T1000 (cell line): ENCODE data around the gene ZMIZ2.
"Not testable (repeated sequence)": the region's sequence is repeated elsewhere in the genome, so short reads cannot be mapped to it uniquely, and the experiment has no call there.

Experiments used
- DNase-seq: peaks from one replicate; lab custom pipeline; 2025; ENCODE audit warnings: mixed read lengths; lab: John Stamatoyannopoulos, UW

The ZMIZ2 gene

DNA sequence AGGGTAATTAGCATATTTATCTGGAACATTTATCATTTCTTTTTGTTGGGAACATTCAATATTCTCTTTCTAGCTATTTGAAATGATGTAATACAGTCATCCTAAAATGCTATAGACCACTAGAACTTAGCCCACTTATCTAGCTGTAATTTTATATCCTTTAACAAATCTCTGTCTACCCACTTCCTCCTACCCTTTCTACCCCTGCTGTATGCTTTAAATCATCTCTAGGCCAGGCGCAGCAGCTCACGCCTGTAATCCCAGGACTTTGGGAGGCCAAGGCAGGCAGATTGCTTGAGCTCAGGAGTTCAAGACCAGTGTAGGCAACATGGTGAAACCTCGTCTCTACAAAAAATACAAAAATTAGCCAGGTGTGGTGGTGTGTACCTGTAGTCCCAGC lies 25.8 kb downstream of the ZMIZ2 start:
- DNase-seq = not testable (repeated sequence)

DNA sequence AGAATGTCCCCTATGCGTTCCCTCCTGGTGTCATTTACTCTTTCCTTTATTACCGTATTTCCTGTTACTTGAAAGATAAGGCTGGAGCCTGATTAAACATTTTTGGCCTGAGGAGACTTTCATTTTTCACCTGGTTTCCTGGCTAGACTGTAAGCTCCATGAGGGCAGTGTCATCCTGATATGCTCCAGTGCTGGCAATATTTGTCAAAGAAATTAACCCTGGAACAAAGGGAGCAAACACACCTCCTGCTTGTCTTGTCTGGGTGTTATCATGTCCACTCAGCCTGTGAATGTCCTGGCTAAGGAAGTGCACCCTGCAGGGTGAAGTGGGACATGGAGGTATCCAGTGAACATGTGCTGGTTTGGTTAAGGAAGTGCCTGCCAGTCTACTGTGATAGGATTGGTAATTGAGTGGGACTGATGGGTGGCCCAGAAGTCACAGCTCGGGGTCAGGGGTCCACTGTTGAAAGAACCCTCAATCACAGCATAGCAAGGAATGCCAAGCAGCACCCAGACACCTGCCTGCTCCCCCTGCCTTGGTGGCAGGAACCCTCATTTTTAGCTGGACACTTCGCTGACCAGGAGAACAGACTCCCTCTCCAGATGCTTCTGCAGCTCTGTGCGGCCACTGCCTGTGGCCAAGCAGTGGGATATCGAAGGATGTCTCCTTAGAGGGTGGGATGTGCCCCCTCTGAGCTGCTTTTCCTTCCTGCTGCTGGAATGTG lies 26.9 kb downstream of the ZMIZ2 start:
- DNase-seq = no peak

DNA sequence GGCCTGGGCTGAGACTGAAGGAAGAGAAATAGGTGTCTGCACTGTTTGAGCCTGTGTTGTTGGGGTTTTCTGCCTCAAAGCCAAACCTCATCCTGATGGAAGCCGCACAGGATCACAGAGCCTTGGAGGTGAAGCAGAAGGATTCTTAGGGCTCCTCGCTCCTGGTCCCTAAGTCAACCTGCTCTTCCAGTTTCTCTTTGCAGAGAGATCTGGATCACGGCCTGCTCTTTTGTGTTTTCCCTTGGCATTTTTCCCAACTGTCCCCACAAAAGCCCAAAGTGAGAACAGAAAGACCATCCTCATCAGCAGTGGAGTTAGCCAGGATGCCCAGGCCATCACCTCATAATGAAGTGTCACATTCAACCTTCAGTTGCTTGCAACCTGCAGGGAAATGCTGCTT lies 27.6 kb downstream of the ZMIZ2 start:
- no peak for DNase-seq

DNA sequence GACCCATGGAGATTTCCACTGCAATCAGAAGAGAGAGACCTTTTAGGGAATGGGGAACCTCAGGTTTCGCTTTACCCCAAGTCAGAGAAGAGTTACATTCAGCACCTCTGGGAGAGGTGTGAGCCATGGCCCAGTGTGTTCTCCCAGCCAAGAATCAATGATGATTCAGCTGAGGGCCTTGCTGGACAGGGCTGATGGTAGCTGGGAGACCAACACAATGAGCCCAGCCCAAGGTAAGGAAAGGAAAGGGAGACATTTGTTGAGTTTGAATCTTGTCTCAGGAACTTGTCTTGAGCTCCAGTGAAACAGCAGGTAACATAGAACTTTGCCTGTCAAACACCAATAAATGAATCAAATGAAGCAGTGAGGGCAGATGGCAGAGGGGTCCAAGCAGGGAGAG lies 33.8 kb downstream of the ZMIZ2 start:
- DNase-seq = no peak

DNA sequence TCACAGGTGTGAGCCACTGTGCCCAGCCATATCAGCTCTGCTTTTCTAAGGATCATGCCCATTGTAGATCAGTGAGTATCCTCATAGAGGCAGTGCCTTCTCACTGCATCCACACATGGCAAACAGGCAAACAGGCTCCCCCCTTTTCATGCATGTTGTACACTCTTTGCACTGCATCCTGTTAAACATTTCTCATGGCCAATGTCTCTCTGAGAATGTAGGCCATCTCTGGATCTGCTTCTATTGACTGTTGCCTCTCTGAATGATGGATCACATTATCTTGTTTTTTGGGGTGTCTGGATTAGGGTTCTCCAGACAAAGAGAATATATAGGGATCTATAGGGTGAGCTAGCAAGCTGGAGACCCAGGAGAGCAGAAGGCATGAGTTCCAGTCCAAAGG lies 34.8 kb downstream of the ZMIZ2 start:
- DNase-seq = no peak

DNA sequence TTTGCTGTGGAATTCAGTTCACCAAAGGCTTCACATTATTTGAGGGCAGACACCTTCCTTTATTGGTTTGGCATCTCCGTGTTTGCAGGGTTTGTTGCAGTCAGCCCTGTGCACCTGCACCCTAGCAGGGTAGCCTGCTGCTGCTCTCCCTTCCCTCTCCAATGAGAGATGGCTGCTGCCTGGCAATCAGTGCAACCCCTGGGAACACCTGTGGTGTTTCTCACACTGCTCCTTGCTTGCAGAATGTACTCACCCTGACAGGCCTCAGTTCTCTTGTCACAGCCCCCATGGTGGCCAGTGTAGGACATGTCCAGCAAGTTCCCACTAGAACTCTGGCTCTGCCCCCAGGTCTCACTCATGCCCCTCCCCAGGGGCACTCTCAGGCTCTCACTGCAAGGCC lies 35.7 kb downstream of the ZMIZ2 start:
- no peak for DNase-seq

DNA sequence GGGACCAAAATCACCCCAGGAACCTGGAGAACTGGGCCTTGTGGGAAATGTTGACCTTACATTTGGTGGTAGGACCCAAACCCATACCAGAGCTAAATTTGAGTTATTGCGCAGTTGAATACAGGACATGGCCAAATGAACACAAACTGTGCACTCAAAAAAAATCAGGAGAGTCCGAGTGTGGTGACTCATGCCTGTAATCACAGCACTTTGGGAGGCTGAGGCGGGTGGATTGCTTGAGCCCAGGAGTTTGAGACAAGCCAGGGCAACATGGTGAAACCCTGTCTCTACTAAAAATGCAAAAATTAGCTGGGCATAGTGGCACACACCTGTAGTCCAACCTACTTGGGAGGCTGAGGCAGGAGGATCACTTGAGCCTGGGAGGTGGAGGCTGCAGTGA lies 36.6 kb downstream of the ZMIZ2 start:
- DNase-seq = not testable (repeated sequence)

DNA sequence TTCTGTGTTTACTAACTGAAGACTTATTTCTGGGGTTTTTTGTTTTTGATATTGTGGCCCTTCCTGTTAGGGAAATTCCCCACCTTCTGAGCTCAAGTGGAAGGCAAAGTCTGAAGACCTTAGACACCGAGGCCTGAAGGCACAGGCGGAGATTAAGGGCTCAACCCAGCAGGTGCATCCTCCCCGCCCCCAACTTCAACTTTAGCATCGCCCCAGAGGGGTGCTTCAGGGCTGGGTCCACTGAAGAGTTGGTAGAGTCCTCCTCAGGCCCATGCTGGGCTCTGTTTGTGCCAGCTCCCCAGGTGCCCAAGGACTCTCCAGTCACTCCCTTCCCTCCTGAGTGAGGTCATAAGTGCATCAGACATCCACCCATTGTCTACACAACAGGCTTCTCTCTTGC lies 38.4 kb downstream of the ZMIZ2 start:
- DNase-seq = no peak

DNA sequence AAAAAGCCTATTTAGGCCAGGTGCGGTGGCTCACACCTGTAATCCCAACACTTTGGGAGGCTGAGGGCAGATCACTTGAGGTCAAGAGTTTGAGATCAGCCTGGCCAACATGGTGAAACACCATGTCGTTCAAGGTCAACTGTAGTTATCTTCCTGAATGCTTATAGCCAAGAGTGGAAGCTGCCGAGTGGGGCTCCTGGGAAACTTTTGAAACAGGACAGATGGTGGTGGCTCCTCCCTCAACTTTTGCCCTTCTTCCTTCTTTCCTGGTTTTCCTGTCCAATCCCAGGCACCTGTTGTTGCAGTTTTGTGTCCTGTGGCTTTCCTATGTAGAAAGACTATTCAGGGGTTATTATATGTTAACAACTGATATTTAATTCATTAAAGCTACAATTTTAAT lies 39.1 kb downstream of the ZMIZ2 start:
- DNase-seq = no peak

DNA sequence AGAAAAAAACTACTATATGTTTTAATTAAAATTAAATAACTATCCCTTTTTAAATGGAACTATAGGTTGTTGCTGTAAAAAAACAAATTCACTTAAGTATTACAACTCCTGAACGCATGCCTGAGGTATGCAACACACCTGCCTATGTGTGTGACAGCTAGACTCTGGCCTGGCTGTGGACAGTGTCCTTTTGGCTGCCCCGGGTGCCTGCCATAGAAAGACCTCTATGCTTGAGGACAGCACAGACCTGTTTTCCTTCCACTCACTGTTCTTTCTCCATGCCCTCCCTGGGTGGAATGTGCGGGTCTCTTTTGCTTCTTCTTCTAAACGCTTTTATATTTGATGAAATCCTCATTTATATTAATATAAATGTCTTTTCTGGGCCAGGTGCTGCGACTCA lies 41.3 kb downstream of the ZMIZ2 start:
- no peak for DNase-seq

DNA sequence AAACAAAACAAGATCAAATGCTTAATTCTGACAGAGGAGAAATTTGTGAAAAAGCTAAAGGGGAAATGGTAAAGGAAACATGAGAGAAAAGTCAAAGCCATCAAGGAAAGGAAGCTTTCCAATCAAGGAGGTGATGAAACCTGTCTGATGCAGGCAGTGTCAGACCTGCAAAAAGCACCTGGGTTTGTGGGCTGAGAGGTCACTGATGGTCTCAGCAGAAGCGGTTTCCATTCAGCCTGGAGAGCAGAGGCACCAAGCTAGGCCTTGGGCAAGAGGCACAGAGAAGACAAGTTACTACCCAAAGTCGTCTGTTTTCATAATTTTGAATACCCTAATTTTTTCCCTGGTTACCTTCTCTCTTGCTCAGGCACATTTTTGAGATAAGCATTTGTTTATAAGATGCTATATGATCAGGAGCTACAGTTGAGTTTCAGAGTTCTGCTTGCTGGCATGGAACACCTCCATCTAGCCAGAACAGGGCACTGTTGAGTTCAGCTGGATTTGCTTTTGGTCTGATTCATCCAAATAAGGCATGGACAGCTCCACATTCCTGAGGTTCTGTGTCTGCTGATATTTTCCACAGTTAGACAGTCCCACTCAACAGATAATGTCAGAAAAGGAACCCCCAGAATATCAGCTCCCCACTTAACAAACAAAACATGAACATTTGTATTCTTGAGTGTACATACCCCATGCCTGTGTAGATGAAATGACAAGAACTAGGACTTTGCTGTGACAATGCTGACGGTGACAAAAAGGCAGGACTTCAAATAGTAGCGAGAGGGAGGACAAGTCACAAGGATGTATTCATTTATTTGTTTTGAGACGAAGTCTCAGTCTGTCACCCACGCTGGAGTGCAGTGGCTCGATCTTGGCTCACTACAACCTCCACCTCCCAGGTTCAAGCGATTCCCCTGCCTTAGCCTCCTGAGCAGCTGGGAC lies 42.9 kb downstream of the ZMIZ2 start:
- no peak for DNase-seq

DNA sequence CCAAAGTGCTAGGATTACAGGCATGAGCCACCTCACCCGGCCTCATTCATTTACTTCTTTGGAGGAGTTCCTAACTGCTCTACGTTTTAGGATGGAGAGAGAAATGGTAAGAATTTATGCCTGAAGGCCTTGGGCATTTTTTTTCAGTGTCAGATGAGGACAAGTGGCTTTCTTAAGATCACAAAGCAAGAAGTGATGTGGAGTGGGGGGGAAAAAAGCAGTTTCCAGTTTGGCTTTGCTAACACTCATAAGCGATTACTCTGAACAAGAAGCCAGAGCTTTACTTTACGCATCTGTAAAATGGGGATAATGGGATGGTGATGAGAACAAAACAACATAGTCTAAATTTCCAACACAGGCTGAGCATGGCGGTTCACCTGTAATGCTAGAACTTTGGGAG lies 45.3 kb downstream of the ZMIZ2 start:
- no peak for DNase-seq

DNA sequence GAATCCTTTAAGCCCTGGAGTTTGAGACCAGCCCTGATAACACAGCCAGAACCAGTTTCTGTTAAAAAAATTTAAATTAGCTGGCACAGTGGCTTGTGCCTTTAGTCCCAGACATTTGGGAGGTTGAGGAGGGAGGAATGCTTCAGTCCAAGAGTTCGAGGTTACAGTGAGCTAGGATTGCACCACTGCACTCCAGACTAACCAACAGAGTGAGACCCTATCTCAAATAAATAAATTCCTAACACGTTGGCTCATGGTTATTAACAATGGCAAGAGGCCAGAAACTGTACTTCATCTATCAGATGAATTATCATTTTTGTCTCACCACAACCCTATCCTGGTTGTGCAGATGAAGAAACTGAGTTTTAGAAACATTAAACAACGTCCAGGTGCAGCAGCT lies 45.7 kb downstream of the ZMIZ2 start:
- no peak for DNase-seq

DNA sequence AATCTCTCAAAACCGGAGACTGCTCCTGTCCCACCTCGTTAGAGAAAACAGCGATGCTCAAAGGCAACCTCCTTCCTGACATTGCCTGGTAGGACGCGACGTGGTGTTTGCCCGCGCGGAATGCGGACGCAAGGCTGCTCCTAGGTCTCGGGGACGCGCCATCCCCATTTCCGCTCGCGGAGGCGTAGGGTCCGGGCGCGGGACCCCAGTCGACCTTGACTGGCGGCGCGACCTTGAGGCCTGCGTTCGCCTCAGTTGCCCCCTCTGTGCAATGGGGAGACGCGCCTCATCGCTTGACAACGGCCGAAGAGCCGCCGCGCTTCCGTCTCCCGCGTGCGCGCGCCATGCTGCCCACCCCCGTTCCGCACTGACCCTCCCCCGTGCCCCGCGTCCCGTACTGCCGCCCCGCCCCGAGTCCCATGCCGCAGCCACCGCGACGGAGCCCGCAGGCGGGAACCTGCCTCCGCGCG lies 47.4 kb downstream of the ZMIZ2 start:
- DNase-seq = no peak

DNA sequence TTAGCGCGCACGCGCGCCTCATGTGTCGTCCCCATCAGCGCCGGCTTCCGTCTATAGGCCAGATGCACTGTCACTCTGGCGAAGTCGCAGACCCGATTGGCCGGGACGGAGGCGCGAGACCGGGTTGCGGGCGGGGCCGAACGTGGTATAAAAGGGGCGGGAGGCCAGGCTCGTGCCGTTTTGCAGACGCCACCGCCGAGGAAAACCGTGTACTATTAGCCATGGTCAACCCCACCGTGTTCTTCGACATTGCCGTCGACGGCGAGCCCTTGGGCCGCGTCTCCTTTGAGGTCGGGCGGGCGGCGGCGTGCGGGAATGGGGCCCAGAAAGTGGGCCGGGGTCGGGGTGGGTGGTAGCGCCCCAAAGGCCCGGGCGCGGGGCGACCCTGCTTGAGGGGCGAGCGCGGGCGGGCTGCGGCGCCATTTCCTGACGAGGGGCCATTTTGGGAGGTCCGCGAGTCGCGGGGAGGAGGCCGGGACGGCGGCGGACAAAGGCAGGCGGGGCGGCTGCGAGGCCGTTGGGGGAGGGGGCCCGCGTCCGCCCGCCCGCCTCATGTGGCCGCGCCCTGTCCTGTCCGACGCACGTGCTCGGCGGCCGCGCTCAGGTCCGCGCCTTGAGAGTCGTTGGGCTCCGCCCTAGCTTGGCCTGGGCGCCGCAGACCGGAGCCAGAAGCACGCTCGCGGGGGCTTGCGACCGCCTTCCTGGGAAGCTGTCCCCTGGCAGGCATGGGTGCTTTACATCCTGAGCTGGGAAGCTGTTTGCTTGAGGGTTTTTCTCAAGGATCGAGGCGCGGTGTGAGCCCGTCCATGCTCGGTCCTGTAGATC lies 48.1 kb downstream of the ZMIZ2 start, which contains the start of gene PPIA:
Gene PPIA, plus strand, starts transcription at position 178 of the 825 bp plus-strand sequence. Its CDS starts 44 bp downstream, at position 222.
- peak; percentile 97 for DNase-seq

DNA sequence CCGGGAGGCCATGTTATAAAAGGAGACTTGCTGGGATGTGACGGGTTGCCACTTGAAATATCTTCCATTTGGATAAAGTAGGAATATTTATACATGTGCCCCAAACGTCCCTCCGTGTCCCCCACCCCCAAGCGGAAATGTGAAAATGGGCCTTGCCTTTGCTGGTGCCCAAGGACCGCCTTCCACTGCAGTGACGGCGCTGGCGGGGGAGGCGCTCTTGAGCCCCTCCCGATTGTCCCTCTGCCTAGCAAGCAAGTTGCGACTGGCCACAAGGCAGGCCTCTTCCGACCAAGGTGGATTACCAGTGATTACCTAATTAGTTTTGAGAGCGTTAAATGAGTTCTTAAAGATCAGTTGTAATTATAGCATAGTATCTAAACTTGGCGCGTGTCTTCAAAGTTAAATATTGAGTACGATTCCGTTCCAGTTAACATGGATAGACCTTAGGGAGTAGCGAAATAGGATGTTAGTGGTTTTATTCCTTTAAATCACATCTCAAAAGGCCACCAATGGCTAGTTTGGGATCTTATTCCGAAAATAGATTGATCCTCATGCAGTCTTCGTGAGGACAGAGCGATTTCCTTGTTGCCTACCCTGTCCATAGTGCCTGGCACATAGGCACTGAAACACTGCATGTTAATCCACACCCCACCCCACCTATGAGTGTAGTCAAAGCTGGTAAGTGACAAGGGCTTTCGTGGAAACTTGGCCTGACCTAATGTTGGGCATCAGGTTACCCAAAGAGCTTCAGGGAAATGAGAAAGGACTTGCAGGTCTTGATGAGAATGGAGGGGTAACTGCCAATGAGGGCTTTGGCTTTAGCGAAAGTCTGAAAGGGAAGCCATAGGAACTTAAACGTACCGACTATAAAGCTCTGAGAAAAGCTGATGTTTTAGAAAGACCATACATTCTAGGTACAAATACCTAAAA lies 48.9 kb downstream of the ZMIZ2 start:
- peak; percentile 41 for DNase-seq

DNA sequence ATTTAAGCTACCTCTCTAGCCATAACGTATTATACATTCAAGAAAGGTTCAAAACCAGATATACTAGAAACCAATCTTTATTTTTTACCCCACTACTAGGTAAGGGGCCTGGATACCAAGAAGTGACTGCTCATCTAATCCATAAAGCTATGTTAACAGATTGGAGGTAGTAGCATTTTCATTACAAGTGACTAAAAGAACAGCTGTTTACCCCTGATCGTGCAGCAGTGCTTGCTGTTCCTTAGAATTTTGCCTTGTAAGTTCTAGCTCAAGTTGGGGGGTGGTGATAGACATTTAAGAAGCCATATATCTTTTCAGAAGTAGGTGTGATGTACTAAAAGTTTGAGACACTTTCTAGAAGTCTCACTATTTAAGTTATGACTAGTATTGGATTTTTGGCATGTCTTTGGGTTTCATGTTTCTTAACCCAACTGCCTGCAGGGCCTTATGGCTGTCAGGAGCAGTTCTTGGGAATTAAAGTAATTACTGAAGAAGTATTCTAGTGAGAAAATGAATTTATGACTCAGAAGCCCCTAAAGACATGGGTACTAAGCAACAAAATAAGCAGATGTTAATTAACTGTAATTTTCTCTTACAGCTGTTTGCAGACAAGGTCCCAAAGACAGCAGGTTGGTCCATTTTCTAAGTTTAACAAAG lies 50.1 kb downstream of the ZMIZ2 start:
- no peak for DNase-seq

DNA sequence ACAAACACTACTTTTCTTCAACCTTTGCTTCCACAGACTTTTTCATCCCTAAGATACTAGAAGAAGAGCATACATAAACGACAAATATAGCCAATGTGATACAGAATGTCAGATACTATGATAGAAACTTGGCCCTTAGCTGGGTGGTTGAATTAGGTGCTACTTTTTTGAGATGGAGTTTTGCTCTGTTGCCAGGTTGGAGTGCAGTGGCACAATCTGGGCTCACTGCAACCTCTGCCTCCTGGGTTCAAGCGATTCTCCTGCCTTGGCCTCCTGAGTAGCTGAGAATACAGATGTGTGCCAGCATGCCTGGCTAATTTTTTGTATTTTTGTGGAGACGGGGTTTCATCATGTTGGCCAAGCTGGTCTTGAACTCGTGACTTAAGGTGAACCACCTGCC lies 51.3 kb downstream of the ZMIZ2 start:
- DNase-seq = no peak

DNA sequence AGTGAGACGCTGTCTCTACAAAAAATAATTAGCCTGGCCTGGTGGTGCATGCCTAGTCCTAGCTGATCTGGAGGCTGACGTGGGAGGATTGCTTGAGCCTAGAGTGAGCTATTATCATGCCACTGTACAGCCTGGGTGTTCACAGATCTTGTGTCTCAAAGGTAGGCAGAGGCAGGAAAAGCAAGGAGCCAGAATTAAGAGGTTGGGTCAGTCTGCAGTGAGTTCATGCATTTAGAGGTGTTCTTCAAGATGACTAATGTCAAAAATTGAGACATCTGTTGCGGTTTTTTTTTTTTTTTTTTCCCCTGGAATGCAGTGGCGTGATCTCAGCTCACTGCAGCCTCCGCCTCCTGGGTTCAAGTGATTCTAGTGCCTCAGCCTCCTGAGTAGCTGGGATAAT lies 53.2 kb downstream of the ZMIZ2 start:
- no peak for DNase-seq

DNA sequence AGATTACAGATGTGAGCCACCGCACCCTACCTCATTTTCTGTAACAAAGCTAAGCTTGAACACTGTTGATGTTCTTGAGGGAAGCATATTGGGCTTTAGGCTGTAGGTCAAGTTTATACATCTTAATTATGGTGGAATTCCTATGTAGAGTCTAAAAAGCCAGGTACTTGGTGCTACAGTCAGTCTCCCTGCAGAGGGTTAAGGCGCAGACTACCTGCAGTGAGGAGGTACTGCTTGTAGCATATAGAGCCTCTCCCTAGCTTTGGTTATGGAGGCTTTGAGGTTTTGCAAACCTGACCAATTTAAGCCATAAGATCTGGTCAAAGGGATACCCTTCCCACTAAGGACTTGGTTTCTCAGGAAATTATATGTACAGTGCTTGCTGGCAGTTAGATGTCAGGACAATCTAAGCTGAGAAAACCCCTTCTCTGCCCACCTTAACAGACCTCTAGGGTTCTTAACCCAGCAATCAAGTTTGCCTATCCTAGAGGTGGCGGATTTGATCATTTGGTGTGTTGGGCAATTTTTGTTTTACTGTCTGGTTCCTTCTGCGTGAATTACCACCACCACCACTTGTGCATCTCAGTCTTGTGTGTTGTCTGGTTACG lies 53.9 kb downstream of the ZMIZ2 start:
- DNase-seq = no peak
